Lung (tissue), 12 donors: ENCODE measurements around the gene GRM5. TPM values are rescaled to one million over a fixed set of nuclear protein-coding genes. Genes with fewer than 3 reads are reported as not detected.

ENCODE experiments used
- ATAC-seq: fragments of 200-7000 bp; cut with Tn5 transposase; one replicate; pipeline ENCODE4 v1.9.1; 2020; ENCODE audit warnings: moderate number of reproducible peaks; ENCODE audit not compliant: insufficient read depth, low FRiP score
- DNase-seq, 3 donors: peaks; one replicate each; pipeline ENCODE4 v3.0.0-alpha.2; 2013 to 2017
- H3K27ac ChIP-seq, 2 donors: one replicate each; pipeline ENCODE4 v1.5.1; 2013; ENCODE audit warnings: mild to moderate bottlenecking in 2 of 2, moderate library complexity in 2 of 2, control low read depth in 1 of 2, inconsistent platforms in 1 of 2, low read depth in 1 of 2, low read length in 1 of 2
- H3K27me3 ChIP-seq, 3 donors: one replicate each; pipeline ENCODE4 v1.5.1; 2013; ENCODE audit warnings: low read length in 2 of 3; ENCODE audit not compliant: control insufficient read depth in 3 of 3, insufficient read depth in 3 of 3
- H3K36me3 ChIP-seq, 4 donors: one replicate each; pipeline ENCODE4 v1.5.1; 2013; ENCODE audit warnings: low read length in 4 of 4, mild to moderate bottlenecking in 1 of 4, moderate library complexity in 1 of 4; ENCODE audit not compliant: control insufficient read depth in 4 of 4, insufficient read depth in 4 of 4
- H3K4me1 ChIP-seq, 5 donors: one replicate each; pipeline ENCODE4 v1.5.1; 2013; ENCODE audit warnings: low read length in 5 of 5, mild to moderate bottlenecking in 2 of 5, moderate library complexity in 1 of 5; ENCODE audit not compliant: control insufficient read depth in 5 of 5, insufficient read depth in 5 of 5
- H3K4me3 ChIP-seq: one replicate; pipeline ENCODE4 v1.5.1; 2013; ENCODE audit warnings: mild to moderate bottlenecking, control low read depth, moderate library complexity
- H3K9ac ChIP-seq, 2 donors: one replicate each; pipeline ENCODE4 v1.5.1; 2013; ENCODE audit warnings: low read length in 2 of 2, control low read depth in 1 of 2; ENCODE audit not compliant: insufficient read depth in 1 of 2
- H3K9me3 ChIP-seq, 4 donors: one replicate each; pipeline ENCODE4 v1.5.1; 2013; ENCODE audit warnings: low read length in 3 of 4, mild to moderate bottlenecking in 1 of 4, moderate library complexity in 1 of 4; ENCODE audit not compliant: control insufficient read depth in 4 of 4, insufficient read depth in 3 of 4
- CTCF ChIP-seq: IDR thresholded peaks from 2 replicates; pipeline ENCODE4 v1.5.1; 2012; ENCODE audit warnings: mild to moderate bottlenecking; ENCODE audit errors: control extremely low read depth, extremely low read depth
- WGBS, 2 donors: extraction: QIAGEN DNeasy Blood & Tissue Kit; methylation state at CpG; one replicate each; pipeline ENCODE4 v1.1.7; 2013; 5-methylcytosine and 5-hydroxymethylcytosine counted together
- polyA plus RNA-seq, 2 donors: library from polyadenylated mRNA; stranded (reverse); fragments of 200-250 nt; gene quantifications; one replicate each; pipeline ENCODE4 v1.2.1, GENCODE V29; 2013
- total RNA-seq, 2 donors: library from RNA; depleted of rRNA in 1 of 2; stranded (reverse); fragments of >200 nt in 1 of 2; gene quantifications; one replicate each; pipeline ENCODE4 v1.2.1, GENCODE V29; 2014 to 2021
- donor health status: control.
- donor health status: control.
- donor health status: Bipolar disorder and iron deficiency.
- donor health status: healthy.
- donor health status: DM: yes; HTN: yes; CAD: no.

The GRM5 gene
- total and polyA plus RNA-seq, 4 donors, result 0.02 to 1.2 (median 0.35) TPM

GRCh38 chr11:88631497-88631896, 434.3 kb downstream of the GRM5 start:
- Histone ChIP-seq H3K9ac (no peak overlapping the region), H3K4me1 (no peaks in the 10 kb centered on the region), H3K9me3 (no peaks in the 10 kb centered on the region), H3K36me3 (no peaks in the 10 kb centered on the region), H3K27ac (no peak overlapping the region), H3K4me3 (no peak overlapping the region), H3K27me3 (no peaks in the 10 kb centered on the region)
- no peak for DNase-seq
- TF ChIP-seq CTCF, result no peak
- WGBS, 2 donors, result 39 to 47% methylated on average over 1 of the region's 1 CpG
- ATAC-seq, result no peak

DNA sequence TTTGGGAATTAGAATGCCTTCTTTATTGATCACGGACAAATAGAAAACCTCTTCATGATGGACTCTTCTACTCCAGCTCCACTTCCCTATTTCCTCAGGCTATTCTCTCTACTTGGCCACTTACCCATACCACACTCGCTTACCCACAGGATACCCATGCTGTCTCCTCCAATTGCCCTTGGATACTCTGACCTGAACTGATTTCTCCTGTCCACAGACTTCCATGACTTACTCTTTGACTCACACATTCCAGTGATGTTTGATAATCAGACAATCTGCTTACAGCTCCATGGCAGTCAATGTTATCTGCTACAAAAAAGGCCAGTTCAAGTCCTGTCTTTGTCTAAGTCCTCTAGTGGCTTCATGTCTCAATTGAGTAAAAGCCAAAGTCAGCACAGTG, 436.3 kb downstream of the GRM5 start:
- Histone ChIP-seq H3K36me3 (no peaks in the 10 kb centered on the region), H3K9ac (no peak overlapping the region), H3K27ac (no peak overlapping the region), H3K4me1 (no peaks in the 10 kb centered on the region), H3K27me3 (no peaks in the 10 kb centered on the region), H3K4me3 (no peak overlapping the region), H3K9me3 (no peaks in the 10 kb centered on the region)
- 84 to 94% methylated on average over 2 of the region's 2 CpGs for WGBS, 2 donors
- ATAC-seq, result no peak
- no peak for TF ChIP-seq CTCF
- DNase-seq, result no peak

GRCh38 chr11:88626216-88626615, 439.6 kb downstream of the GRM5 start:
- no peaks in the 10 kb centered on the region for H3K36me3 ChIP-seq
- TF ChIP-seq CTCF, result no peak
- ATAC-seq (no peak), DNase-seq (no peak)
- no peaks in the 10 kb centered on the region for H3K9me3 ChIP-seq
- no peaks in the 10 kb centered on the region for H3K4me1 ChIP-seq
- H3K27me3 ChIP-seq, result no peaks in the 10 kb centered on the region
- WGBS, 2 donors, result 58 to 76% methylated on average over 4 of the region's 4 CpGs
- H3K9ac ChIP-seq, result no peak overlapping the region
- H3K4me3 ChIP-seq, result no peak overlapping the region
- no peak overlapping the region for H3K27ac ChIP-seq

- Histone ChIP-seq H3K4me3 (no peak overlapping the region), H3K27ac (no peak overlapping the region), H3K36me3 (no peaks in the 10 kb centered on the region), H3K27me3 (no peaks in the 10 kb centered on the region), H3K4me1 (no peaks in the 10 kb centered on the region), H3K9me3 (no peaks in the 10 kb centered on the region), H3K9ac (no peak overlapping the region)
- TF ChIP-seq CTCF, result no peak
- DNase-seq, result peak in 1 of 3 donors; percentile 11
- no peak for ATAC-seq
- 0 to 37% methylated on average over 1 of the region's 1 CpG for WGBS, 2 donors
These were observed 442.3 kb downstream of the GRM5 start for GRCh38 chr11:88623531-88623930.
